OCI-LY3 (cell line): ENCODE measurements around the gene ADCY6.

Experiments
- CTCF ChIP-seq: fragments of 200-600, 300-600 bp; sonication (generic); IDR thresholded peaks from 2 replicates; pipeline ENCODE4 v1.5.1; 2014; ENCODE audit warnings: antibody characterized with exemption, low read length, low read depth
- EZH2phosphoT487 ChIP-seq: fragments of 200-600 bp; shearing (Covaris generic); IDR thresholded peaks from 2 replicates; pipeline ENCODE4 v1.6.1; 2018; ENCODE audit warnings: antibody characterized with exemption, mixed run types, low read depth

- TF ChIP-seq CTCF, result no peak
- TF ChIP-seq EZH2phosphoT487, result no peak
Measured at GRCh38 chr12:48800971-48801370, 12.1 kb upstream of the ADCY6 start.
